Uterine smooth muscle cell (primary cell): Measurements from ENCODE around the gene CYP27C1. TPM values are rescaled to one million over a fixed set of nuclear protein-coding genes. Genes with fewer than 3 reads are reported as not detected.

Source experiments
- total RNA-seq: library from RNA; depleted of rRNA; stranded (reverse); fragments of >200 nt; gene quantifications from 2 replicates; pipeline ENCODE4 v1.2.3, GENCODE V29; 2014

CYP27C1 gene, protein sequence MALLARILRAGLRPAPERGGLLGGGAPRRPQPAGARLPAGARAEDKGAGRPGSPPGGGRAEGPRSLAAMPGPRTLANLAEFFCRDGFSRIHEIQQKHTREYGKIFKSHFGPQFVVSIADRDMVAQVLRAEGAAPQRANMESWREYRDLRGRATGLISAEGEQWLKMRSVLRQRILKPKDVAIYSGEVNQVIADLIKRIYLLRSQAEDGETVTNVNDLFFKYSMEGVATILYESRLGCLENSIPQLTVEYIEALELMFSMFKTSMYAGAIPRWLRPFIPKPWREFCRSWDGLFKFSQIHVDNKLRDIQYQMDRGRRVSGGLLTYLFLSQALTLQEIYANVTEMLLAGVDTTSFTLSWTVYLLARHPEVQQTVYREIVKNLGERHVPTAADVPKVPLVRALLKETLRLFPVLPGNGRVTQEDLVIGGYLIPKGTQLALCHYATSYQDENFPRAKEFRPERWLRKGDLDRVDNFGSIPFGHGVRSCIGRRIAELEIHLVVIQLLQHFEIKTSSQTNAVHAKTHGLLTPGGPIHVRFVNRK
- total RNA-seq = not detected in 2 replicates

DNA sequence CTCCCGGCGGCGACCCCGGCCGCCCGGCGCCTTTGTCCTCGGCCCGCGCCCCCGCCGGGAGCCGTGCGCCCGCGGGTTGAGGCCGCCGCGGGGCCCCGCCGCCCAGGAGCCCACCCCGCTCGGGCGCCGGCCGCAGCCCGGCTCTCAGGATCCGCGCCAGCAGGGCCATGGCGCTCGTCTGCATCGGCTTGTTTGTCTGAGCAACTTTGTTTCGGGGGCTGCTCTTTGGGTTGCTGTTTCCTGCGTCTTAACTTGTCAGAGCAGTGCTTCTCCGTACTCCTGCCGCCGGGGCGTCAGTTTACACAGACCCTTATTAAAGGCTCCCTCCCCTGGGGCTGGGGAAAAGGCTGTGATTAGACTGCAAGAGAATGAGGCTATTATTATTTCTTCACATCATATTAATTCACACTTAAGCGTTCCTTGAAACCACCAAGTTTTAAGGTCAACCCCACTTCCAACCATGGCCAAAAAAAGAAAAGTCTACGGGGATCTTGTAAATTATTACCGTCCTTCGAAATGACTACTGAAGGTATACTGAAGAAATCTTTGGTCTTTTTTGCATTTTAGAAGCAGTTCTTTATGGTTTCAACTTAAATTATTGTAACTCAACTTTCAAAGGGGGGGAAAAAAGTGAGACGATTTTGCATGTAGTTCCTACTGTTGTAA lies at the start of gene CYP27C1:
TSS of gene CYP27C1 (minus strand) at position 198 of the 666 bp plus-strand sequence. CDS start at position 169, 29 bp downstream.

Other genes with a start within 250 kb of the CYP27C1 start
- gene BIN1, start 113.1 kb downstream of the CYP27C1 start, total RNA-seq = 46.1 and 50.6 TPM in 2 replicates
- gene ERCC3, start 73.8 kb upstream of the CYP27C1 start, total RNA-seq = 53.6 and 63.7 TPM in 2 replicates
- gene MAP3K2, start 167.7 kb upstream of the CYP27C1 start, total RNA-seq = 40.1 and 50.0 TPM in 2 replicates
- not detected in 2 replicates for gene PROC, start 198.1 kb upstream of the CYP27C1 start, total RNA-seq